GM19239 (cell line): ENCODE results near the gene PARP1.
A peak's percentile ranks its signal among the peaks of the same experiment; 100 is the strongest.

ENCODE experiments used
- DNase-seq: peaks from one replicate; pipeline ENCODE4 v3.0.0; 2011; ENCODE audit warnings: low spot score; ENCODE audit not compliant: insufficient read length
- FAIRE-seq: peaks from 2 replicates; lab custom pipeline; 2011; peaks lifted over from hg19 to GRCh38; lab: Jason Lieb, UNC

The PARP1 gene

GRCh38 chr1:226384040-226384439 lies 23.9 kb downstream of the PARP1 start:
- DNase-seq (no peak), FAIRE-seq (no peak)

GRCh38 chr1:226382030-226382429 lies 25.9 kb downstream of the PARP1 start:
- DNase-seq (no peak), FAIRE-seq (no peak)

GRCh38 chr1:226381226-226381998 lies 26.5 kb downstream of the PARP1 start:
- DNase-seq (no peak), FAIRE-seq (no peak)

GRCh38 chr1:226378071-226378470 lies 29.8 kb downstream of the PARP1 start:
- FAIRE-seq (no peak), DNase-seq (no peak)

GRCh38 chr1:226376300-226376699 lies 31.6 kb downstream of the PARP1 start:
- no peak for DNase-seq
- no peak for FAIRE-seq

- no peak for FAIRE-seq
- no peak for DNase-seq
Measured at GRCh38 chr1:226373376-226373775, 34.5 kb downstream of the PARP1 start.

- DNase-seq (no peak), FAIRE-seq (no peak)
Measured at GRCh38 chr1:226372885-226373284, 35.0 kb downstream of the PARP1 start.

- no peak for DNase-seq
- no peak for FAIRE-seq
Measured at GRCh38 chr1:226371866-226372490, 35.9 kb downstream of the PARP1 start.

- no peak for FAIRE-seq
- DNase-seq, result no peak
Measured at GRCh38 chr1:226371027-226371694, 36.7 kb downstream of the PARP1 start.

GRCh38 chr1:226370144-226370923 lies 37.6 kb downstream of the PARP1 start:
- DNase-seq (peak; percentile 62), FAIRE-seq (peak; percentile 91)

GRCh38 chr1:226369110-226369509 lies 38.8 kb downstream of the PARP1 start:
- FAIRE-seq, result peak; percentile 70

GRCh38 chr1:226366290-226366689 lies 41.6 kb downstream of the PARP1 start:
- DNase-seq (no peak), FAIRE-seq (no peak)

More at GRCh38 chr1:226369110-226369509, 38.8 kb downstream of the PARP1 start:
- no peak for DNase-seq

GRCh38 chr1:226365831-226366231 lies 42.1 kb downstream of the PARP1 start:
- no peak for DNase-seq
- no peak for FAIRE-seq

GRCh38 chr1:226364901-226365565 lies 42.9 kb downstream of the PARP1 start:
- DNase-seq (no peak), FAIRE-seq (no peak)

GRCh38 chr1:226364514-226364899 lies 43.4 kb downstream of the PARP1 start:
- DNase-seq (no peak), FAIRE-seq (no peak)

- no peak for DNase-seq
- FAIRE-seq, result no peak
Measured at GRCh38 chr1:226363801-226364513, 43.9 kb downstream of the PARP1 start.

GRCh38 chr1:226362891-226363447 lies 44.9 kb downstream of the PARP1 start:
- DNase-seq (no peak), FAIRE-seq (no peak)

GRCh38 chr1:226362361-226362760 lies 45.5 kb downstream of the PARP1 start:
- no peak for DNase-seq
- FAIRE-seq, result no peak

GRCh38 chr1:226360106-226360746 lies 47.7 kb downstream of the PARP1 start:
- no peak for FAIRE-seq
- no peak for DNase-seq
